NCI-H2107 (cell line): Measurements from ENCODE around the gene ACTRT2.

Experiments
- DNase-seq: peaks from one replicate; lab custom pipeline; 2025; lab: John Stamatoyannopoulos, UW

The ACTRT2 gene

DNA sequence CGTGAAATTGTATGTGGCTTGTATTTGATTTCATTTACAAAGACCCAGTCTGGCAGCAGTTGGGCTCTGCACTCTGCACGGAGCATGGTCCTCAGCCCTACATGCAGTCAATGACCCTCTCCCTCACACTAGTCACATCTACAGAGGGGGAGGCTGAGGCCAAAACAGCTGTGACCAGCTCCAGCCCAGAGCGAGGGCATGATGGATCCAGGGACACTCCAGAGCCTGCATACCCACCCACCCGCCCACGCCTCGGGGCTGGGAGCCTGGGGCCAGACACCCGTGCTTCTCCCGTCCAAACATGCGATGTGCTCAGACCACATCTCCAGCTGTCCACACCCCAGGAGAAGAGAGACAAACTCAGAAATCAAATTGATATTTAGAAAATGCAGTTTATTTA lies 33.8 kb downstream of the ACTRT2 start:
- no peak for DNase-seq

DNA sequence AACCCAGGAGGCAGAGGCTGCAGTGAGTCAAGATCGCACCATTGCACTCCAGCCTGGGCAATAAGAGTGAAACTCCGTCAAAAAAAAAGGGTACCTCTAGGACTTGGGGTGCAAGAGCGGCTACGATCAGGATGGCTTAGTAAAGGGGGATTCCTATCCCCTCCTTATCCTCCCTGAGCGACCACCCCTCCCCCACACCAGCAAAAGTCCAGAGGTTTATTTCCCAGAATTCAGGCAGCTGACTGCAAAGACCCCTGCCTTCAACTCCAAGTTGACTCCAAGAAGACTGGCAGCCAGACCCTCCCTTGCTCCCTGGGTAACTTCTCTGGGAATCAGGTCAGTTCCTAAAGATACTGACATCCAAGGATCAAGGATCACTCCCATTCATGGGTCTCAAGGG lies 35.4 kb downstream of the ACTRT2 start:
- no peak for DNase-seq

DNA sequence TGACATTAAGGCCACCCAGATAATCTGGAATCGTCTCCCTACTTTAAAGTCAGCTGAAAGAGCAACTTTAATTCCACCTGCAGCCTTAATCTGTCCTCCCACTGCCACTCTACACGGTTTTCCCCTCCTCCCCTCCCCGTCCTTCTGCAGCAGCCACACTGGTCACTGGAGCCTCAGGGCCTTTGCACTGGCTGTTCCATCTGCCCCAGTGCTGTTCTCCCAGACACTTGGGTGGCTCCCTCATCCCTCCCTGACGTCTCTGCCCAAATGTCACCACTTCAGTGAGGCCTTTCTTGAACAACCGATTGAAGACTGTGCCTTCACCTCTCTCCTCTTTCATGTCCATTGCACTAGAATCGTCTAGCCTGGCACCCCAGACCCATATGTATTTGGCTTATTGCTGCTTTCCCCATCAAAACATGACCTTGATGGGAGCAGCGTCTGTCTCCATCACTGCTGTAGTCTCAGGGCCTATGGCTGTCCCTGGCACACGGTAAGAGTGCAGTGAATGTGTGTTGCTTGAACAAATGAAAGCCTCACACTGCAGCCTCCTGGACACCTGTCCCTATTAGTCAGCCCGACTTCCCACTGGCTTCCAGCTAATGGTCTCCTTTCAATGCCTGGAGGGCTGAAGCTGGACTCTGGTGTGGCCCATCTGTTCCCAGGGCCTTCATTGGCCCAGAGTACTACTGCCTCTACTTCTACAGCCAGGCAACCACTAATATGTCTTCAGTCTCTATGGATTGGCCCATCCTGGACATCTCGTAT lies 37.2 kb downstream of the ACTRT2 start:
- DNase-seq = no peak

- DNase-seq = no peak
Observed at GRCh38 chr1:3060127-3060526, 38.9 kb downstream of the ACTRT2 start.

DNA sequence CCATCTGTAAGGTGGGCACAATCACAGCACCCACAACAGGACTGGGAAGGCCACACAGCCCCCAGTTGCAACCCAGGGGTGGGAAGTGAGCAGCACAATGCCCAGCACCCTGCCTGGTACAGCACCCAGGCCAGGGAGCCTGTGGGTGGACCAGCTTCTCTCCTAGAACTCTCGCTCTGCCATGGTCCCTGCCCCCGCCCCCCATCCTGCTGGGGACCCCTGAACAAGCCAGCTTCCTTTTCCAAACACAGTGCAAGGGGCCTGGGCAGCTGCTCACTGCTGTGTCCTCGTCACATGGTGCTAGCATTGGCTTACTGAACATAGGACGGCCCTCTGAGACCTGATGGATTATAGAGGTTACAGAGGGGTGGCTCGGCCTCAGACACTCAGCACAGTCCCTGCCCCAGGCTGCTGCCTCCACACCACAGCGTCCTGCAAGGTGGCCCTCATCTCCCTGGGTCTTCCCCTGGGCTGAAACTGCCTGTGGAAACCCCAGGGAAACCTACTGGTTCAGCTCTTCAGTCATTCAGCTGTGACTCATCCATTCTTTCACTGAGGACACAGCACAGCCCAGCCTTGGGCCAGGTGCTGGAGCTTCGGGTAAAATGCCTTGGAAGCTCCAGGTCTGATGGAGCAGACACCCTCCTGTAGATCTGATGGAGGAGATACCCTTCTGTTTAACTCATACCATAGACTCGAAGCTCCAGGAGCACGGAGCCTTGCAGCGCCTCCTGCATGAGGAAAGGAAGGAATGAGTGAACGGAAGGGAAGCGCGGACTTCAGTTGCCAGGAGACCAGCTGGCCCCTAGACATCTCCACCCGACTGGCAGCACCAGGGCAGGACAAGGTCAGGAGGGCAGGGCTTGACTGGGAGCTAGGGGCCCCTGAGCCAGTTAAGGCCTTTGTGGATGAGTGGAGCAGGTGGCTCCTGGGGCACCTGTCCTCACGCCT lies 39.6 kb downstream of the ACTRT2 start:
- no peak for DNase-seq

DNA sequence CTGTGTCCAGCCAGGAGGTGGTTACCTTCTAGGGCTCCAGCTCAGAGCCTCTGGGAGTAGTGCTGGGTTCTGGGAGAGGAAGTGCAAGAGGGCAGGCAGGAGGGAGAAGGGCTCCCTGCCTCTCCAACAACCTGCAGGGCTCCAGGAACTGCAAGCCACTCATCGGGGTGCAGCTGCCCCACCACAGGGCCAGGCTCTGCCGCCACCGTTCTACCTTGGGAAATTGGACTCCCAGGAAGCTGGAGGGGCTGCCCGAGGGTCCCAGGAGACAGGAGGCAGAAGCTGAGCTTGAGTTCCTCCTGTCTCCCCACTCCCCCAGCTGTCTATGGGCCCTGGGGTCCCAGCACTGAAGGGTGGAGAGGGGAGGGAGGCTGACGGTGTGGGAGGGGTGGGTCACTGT lies 40.3 kb downstream of the ACTRT2 start:
- DNase-seq = no peak

- DNase-seq = no peak
Observed at GRCh38 chr1:3061981-3062615, 40.8 kb downstream of the ACTRT2 start.

- DNase-seq = no peak
Observed at GRCh38 chr1:3062616-3063378, 41.5 kb downstream of the ACTRT2 start.

- no peak for DNase-seq
Observed at GRCh38 chr1:3063379-3064295, 42.4 kb downstream of the ACTRT2 start.

GRCh38 chr1:3064296-3064850 lies 43.1 kb downstream of the ACTRT2 start:
- no peak for DNase-seq

DNA sequence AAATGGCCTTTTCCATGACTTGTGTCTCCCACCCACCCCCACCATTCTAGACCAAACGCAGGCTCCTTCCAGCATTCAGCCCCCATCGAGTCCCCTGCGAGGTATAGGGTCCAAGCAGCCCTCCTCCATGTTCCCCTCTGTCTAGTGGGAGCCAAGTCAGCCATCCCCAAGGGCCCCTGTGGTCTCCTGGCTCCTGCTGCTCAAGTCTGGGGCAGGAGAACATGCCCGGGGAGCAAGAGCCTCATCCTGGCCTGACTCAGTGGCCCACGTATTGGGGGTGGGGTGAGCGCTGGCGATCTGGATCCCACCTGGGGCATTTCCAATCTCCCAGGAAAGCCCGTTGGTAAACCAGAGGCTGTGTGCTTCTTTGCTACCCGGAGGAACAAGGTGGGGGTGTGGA lies 43.6 kb downstream of the ACTRT2 start:
- no peak for DNase-seq

DNA sequence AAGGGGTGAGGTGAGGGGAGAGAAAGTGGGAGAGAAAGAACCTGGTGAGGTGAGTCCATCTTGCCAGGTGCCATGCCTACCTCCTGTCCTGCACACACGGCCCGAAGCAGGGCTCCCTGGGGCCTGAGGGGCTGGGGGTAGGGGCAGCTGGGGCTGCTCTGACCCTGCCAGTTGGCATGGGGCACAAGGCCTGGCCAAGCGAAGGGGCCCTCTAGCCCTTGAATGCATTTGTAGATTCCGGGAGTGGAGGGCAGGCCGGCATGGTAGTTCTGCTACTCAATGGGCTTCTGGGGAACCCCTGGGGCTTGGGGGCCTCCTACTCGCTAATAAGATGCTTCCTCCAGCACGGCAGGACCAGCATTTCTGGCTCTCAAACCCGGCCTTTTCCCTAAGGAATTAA lies 44.1 kb downstream of the ACTRT2 start:
- DNase-seq = no peak

DNA sequence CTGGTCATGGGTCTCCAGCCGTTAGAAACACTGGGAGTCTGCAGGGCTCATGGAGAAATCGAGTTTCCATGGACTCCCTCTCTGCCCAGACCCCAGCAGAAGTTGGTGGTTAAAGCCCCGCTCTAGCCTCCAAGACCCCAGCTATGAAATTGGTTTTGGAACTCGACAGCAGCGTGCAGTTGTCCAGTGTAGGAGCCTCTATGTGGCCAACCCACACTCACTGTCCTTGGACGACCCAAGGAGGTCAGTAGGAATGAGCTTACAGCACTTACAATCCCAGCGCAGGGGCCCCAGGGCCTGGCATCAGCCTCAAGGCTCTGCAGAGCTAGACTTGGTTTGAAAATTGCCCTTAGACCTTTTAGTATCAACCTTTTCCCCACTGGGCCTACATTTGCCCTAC lies 44.5 kb downstream of the ACTRT2 start:
- no peak for DNase-seq

DNA sequence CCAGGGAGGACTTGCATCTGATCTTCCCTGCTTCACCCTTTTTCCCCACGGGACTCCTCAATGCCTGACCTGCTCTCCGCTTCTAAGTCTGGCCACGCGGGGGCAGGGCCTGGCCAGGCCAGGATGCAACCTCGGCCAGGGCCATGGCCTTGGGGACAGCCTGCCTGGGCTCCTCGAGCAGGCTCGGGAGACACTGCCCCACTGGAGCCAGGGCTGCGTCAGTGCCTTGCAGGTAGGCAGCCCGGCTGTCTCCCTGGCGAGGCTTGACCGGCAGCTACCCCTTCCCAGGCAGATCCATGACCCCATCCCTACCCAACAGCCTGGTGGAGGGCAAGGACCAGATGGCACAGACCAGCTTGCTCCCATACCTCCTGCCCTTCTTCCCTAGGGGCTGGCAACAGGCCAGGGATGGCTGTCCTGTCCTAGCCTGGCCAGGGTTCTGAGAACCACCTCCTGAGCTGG lies 45.0 kb downstream of the ACTRT2 start:
- DNase-seq = no peak

- DNase-seq = no peak
Observed at GRCh38 chr1:3066826-3067225, 45.6 kb downstream of the ACTRT2 start.

DNA sequence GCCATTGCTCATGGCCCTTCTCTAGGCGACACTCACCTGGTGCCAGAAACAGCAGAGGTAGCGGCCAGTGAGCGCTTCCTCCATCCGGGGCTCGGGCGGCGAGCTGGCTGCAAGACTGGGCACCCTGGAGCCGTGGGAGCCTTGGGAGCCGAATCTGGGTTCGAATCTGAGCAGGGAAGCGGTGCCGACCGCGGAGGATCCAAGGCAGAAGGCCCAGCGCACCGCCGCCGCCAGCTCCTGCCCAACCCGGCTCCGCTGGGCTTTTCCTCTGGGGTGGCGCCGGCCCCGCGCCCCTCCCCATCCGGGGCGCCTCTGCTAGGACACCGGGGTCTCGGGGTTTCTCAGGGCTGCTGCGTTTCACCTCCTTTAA lies 46.0 kb downstream of the ACTRT2 start:
- no peak for DNase-seq

GRCh38 chr1:3067671-3068563 lies 46.6 kb downstream of the ACTRT2 start:
- DNase-seq = no peak

GRCh38 chr1:3068564-3069431 lies 47.5 kb downstream of the ACTRT2 start, which contains the start of gene PRDM16:
TSS of gene PRDM16 (plus strand) at chr1:3069203. CDS start at chr1:3069260, 57 bp downstream.
- no peak for DNase-seq
